HG03469 (cell line): Measurements from ENCODE around the gene TNFRSF19.
"Not testable (repeated sequence)": the region's sequence is repeated elsewhere in the genome, so short reads cannot be mapped to it uniquely, and the experiment has no call there.

ENCODE experiments used
- ATAC-seq: cut with Tn5 transposase; IDR thresholded peaks from one replicate; pipeline ENCODE4 v1.9.1; 2021; ENCODE audit warnings: mild to moderate bottlenecking, moderate library complexity, moderate number of reproducible peaks; ENCODE audit not compliant: unreplicated experiment

TNFRSF19 gene, protein sequence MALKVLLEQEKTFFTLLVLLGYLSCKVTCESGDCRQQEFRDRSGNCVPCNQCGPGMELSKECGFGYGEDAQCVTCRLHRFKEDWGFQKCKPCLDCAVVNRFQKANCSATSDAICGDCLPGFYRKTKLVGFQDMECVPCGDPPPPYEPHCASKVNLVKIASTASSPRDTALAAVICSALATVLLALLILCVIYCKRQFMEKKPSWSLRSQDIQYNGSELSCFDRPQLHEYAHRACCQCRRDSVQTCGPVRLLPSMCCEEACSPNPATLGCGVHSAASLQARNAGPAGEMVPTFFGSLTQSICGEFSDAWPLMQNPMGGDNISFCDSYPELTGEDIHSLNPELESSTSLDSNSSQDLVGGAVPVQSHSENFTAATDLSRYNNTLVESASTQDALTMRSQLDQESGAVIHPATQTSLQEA

DNA sequence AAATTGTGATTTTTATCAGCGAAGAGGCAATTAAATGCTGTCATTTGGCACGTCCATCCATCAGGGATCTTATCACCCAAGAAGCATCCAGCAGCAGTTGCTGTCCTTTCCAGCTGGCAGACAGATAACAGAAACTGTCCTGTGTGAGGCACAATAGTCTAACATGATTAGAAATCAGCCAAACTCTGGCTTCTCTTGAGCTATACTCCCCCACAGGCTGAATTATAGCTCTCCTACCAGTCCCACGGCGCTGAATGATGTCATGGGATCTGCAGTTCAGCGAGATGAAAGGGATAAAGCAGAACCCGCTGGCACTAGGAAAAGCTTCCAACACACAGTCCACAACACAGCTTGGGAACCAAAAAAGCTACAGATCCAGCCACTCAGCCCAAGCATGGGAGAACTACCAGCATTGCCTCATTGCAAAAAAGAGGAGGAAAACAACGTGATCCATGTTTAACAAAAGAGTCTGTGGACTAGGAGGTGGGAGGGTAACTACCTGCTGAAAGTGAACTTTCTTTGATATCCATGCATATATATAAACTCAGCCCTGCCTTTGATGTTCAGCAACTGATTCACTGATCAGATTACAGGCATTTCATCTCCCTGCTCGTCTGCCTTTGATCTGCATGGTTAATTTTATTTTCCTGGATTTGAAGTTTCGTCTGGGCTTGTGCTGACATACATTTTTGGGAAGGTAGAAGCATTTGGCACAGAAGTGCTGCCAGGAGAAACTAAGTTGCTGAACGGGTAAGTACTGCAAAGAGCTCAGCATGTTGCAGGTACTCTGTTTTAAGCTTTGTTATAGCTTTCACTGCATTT, at the start of gene TNFRSF19:
Gene TNFRSF19, plus strand, starts transcription at position 314 of the 822 bp plus-strand sequence. CDS start 19,772 bp downstream, outside the sequence.
- ATAC-seq = no peak

DNA sequence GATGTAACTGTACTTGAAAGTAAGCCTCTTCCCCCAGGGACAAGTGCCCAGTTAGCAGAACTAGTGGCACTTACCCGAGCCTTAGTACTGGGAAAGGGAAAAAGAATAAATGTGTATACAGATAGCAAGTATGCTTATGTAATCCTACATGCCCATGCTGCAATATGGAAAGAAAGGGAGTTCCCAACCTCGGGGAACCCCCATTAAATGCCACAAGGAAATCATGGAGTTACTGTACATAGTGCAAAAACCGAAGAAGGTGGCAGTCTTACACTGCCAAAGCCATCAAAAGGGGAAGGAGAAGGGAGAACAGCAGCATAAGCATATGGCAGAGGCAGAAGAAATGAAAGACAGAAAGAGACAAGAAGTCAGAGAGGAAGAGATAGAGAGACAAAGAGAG, 40.3 kb upstream of the TNFRSF19 start:
- not testable (repeated sequence) for ATAC-seq

DNA sequence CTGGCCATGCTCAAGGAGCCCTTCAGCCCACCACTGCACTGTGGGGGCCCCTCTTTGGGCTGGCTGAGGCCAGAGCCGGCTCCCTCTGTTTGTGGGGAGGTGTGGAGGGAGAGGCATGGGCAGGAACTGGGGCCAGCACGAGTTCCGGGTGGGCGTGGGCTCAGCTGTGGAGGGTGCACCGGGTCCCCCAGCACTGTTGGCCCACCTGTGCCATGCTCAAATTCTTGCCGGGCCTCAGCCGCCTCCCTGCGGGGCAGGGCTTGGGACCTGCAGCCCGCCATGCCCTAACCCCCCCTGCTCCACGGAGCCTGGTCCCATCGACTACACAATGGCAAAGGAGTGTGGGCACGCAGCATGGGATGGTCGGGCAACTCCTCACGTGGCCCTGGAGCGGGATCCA, 38.8 kb upstream of the TNFRSF19 start:
- no peak for ATAC-seq

DNA sequence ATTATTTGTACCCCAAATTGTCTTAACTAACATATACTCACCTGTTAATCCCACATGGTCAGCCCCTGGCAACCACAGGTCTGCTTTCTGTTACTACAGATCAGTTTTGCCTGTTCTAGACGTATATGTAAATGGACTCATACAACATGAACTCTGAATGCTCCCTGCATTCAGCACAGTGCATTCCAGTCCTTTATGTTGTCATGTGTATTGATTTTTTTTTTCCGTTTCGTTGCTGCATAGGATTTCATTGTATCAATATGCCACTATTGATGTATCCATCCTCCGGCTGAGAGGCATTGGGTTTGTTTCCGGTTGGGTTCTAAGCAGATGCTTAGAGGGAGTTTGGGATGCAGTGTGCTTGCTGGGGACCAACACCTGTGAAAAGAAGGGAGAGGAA, 36.1 kb upstream of the TNFRSF19 start:
- ATAC-seq = no peak

DNA sequence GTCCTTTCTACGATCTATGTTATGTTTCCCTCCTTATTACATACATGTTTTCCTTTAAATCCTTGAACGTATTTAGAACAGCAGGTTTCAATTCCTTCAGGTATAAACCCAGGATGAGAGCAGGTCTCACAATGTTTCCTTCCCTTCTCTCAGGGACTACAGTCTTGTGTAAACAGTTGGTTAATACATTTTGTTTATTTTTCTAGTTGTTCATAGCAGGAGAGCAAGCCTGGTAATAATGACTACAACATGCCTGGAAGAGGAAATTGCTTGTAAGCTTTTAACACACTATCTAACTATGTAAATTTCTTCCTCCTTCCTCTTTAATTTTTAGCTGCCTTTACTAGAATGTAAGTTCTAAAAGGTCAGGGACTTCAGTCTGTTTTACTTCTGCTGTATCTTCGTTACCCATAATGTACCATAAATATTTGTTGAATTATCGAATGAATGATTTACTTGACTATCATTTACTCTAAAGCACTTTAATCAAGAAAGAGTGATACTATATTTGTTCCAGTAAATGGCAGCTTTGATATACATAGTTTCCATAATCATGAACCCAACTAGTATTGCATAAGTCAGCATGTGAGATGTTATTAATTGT, 28.9 kb upstream of the TNFRSF19 start:
- ATAC-seq = no peak

DNA sequence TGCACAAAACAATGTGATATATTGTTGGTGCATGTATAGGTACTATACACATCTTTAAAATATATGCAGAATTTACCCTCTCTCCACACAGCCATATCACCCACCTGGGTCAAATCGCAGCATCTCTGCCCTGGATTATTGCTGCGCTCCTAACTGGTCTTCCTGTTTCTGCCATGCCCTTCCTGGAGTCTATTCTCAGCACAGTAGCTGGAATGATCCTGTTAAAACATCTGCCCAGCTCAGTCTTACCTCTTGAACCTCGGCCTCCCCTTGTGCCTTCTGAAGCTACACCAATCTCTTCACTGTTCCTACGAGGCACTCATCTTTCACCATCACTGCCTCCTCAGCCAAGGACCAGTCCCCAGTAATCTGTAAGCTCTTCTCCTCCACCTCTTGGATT, 25.5 kb upstream of the TNFRSF19 start:
- ATAC-seq = no peak

DNA sequence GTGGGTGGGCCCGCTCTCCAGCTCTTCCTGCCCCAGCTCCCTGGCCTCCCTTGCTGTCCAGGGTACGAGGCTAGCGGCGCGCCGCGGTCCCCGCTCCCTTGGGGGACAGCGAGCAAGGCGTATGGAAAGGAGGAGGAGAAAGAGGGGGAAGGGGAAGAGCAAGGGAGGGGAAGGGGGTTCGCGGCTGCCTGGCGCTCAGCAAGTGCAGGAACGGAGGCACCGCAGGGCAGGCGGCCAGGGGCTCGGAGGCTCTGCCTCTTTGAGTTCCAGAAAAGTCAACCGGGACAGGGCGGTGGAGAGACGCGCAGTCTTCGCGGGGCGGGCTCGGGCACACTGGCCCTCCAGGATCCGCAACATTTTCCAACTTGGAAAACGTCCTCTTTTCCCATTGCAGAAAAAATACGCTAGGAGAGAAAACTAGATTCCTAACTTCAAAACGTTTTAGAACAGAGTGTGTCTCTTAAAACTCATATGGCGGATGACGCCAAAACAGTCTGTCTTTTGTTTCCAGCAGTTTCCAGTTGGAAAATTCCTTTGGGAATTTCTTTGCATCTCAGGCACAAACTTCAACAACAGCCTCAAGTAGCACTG, 23.1 kb upstream of the TNFRSF19 start:
- ATAC-seq = no peak

DNA sequence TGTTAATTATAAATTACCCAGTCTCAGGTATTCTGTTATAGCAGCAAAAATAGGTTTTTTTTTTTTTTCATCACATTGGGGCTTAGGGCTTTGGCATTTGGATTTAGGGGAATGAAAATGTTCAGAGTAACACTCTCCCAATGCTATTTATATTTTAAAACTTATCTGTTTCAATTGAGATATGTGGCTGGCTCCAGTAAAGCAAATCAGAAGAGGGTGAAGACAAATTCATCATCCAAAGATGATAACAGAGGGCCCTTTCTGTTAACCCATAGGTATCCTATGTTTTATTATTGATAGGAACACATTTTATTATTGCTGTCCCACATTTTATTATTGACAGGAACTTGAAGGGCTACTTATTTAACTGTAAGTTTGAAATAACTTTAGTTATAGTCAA, 20.5 kb upstream of the TNFRSF19 start:
- no peak for ATAC-seq

DNA sequence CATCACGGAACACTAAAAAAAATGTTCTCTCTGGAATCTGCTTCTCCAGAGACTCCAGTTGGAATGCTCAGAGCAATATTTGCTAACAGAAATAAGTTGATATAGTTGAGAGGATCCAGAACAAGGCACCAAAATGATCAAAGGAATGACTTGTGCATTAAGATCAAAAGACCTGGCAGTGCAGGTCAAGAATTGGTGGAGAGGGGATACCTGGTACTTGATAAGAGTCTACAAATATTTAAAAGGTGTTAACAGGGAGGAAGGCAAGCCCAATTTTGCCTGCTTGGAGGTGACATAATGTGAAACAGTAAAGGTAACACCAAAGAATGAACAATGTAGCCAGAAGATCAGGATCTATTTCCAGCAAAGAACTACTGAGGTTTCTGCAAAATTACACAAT, 20.0 kb upstream of the TNFRSF19 start:
- no peak for ATAC-seq

DNA sequence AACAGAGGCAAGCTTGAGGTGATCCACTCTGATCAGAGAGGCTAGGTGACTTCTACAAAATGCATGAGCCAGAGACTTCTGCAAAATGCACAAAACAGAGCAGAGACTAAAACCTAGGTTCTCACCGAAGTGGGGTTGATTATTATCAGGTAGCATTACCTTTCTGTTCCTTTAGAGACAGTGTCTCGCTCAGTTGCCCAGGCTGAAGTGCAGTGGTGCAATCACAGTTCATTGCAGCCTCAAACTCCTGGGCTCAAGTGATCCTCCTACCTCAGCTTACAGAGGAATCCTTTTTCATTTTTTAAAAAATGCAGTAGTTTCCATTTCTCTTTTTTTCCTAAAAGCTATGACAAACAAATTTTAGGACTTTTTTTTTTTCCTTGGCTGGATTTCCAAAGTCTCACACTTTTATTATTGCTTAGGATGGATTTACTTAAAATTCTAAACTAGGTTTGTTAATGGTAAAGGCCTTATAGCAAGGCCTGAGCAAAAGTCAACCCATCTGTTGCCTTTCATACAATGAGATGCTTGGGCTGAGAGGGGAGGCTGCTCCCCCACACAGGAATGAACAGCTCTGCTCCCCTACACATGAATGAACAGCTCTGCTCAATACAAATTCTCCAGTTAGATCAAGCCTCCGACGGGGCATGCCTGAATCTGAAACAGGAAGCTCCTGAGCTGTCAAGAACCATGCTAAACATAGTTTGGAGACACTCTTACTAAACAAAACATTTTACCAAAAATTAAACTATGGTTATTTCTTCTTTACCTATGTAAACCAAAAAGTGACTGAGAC, 18.8 kb upstream of the TNFRSF19 start:
- no peak for ATAC-seq

DNA sequence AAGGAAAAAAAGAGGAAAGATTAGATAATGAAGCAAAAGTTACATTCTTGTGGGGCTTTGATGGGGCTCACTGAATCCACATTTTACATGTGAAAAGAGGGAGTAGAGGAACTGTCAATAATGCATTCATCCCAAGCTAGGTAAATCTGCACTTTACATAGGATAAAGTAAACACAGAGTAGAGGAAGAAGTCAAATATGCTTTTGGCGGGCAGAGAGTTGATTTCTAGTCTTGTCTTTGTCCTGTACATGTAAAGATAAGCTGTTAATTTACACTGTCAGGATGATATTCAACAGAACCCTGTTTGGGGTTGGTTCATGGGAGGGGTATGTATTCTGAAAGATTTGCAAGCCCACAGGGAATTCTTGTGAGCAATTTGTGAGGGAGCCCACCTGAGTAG, 18.0 kb upstream of the TNFRSF19 start:
- no peak for ATAC-seq

DNA sequence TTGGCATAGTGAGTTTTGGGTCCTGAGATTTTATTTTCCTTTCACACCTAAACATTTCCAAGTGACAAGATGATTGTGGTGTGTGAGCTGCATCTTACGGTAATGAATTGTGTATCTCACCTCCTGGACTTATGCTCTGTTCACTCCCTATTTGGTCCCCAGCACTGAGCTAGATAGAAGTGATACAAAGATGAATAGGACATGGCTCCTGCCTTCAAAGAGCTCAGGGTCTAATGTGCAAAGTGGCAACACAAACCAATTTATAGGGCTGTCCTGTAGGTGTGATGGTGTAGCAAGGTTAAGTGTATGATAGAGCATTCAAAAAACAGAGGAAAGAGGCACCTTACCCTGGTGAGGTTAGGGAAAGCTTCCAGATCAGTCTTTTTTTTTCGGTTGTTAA, 17.6 kb upstream of the TNFRSF19 start:
- ATAC-seq = no peak

DNA sequence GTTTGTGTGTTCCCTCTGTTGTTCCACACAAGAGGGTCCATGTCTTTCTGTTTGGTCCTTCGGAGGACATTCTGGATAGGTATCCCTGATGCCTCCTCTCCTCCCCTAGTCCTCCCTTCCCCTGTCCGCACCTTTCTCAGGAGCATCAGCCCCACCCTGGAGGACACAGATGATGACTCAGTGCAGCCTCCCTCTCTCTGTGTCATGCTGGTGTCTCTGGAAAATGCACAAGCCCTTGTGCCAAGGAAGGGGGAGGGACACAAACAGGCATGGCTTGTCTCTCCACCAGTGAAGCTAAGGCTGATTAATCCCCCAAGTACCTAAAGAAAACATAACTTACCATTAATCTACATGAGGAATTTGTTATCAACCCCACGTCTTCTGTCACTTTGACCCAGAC, 16.2 kb upstream of the TNFRSF19 start:
- ATAC-seq = no peak

DNA sequence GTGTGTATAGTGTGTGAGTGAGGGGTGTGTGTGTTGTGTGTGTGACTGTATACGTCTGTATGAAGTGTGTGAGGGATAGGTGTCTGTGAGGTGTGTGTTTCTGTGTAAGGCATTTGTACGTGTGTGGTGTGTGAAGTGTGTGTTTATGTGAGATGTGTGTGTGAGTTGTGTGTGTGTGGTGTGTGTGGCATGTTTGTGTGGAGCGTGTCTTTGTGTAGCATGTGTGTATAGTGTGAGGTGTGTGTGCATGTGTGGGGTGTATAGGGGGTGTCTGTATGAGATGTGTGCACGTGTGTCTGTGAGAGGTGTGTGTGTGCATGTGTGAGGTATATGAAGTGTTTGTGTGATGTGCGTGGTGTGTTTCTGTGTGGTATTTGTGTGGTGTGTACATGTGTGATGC, 13.2 kb upstream of the TNFRSF19 start:
- ATAC-seq = no peak

DNA sequence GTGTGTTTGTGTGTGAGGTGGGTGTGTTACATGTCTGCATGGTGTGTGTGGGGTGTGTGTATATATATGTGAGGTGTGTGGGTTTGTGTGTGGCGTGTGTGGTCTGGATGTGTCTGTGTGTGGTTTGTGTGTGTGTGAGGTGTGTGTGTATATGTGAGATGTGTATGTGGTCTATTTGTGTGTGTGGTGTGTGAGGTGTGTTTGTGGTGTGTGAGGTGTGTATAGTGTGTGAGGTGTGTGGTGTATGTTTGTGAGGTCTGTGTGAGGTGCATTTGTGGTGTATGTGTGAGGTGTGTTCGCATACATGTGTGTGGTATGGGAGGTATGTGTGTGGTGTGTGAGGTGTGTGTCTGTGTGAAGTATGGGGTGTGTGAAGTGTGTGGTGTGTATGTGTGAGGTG, 12.5 kb upstream of the TNFRSF19 start:
- no peak for ATAC-seq

DNA sequence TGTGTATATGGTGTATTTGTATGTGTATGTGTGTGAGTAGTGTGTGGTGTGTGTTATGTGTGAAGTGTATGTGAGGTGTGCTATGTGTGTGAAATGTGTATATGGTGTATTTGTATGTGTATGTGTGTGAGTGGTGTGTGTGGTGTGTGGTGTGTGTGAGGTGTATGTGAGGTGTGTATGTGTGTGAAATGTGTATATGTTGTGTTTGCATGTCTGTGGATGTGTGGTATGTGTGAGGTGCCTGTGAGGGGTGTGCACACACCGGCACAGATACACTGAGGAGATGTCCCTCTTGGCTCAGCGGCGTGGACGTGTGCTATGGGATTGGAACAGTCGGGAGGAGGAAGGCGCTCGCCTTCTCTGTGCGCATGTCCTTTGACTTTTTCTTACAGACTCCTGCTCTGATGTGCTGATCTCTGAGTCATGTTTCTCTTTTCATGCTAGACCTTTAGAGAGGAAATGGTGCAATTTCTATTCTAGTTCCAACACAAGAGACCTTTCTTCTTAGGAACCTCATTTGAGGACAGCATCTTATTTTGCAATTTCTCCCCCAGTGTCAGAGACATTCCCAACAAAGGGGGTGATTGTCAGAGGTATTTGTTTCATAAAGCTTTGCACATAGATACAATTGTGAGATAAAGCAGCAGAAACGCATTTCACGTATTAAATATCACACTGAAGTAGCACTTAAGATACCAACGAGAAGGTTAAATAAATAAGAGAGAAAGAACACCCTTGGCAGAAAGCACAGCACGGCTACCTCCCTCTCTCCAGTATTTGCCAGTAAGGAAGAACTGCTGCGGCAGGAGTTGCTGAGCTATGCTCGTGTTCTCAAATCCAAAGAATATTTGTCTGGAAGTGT, 11.3 kb upstream of the TNFRSF19 start:
- ATAC-seq = no peak

DNA sequence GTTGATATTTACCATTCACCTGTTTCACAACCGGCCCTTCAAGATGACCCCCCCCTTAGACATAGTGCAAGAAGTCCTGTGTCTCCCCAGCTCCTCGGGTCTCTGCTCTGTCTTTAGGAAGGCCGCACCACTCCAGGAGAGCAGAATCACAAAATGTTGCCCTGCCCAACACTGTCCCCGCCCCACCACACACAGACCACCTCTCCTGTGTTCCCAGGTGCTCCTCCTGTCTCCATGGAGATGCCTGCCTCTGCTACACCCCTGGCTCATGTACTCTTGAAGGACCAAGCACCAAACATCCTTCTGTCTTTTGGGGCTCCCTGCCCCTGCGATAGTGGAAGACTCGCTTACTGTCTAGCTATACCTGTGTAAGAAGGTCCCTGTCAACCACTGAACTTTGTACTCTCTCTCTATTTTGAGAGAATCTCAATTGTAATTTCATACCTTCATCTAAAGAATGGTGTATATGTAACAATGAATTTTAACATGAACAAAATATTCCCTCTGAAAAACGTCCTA, 9.6 kb upstream of the TNFRSF19 start:
- no peak for ATAC-seq

DNA sequence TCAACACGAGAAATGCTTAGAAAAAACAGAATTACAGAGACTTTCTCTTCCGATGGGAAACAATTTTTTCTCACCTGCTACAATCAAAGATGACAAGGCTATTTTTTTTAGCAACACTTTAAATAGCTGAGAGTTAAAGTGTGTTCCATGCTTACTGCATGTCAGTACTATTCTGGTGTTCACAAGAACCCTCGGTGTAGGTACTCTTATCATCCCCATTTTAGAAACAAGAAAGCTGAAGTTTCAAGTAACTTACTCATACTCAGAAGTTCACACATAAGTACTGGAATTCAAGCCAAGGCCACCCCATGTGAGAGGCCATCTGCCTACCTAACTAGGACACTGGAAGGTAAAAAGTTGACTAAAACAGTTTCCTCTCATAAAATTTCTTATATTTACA, 9.0 kb upstream of the TNFRSF19 start:
- peak; percentile 64 for ATAC-seq

DNA sequence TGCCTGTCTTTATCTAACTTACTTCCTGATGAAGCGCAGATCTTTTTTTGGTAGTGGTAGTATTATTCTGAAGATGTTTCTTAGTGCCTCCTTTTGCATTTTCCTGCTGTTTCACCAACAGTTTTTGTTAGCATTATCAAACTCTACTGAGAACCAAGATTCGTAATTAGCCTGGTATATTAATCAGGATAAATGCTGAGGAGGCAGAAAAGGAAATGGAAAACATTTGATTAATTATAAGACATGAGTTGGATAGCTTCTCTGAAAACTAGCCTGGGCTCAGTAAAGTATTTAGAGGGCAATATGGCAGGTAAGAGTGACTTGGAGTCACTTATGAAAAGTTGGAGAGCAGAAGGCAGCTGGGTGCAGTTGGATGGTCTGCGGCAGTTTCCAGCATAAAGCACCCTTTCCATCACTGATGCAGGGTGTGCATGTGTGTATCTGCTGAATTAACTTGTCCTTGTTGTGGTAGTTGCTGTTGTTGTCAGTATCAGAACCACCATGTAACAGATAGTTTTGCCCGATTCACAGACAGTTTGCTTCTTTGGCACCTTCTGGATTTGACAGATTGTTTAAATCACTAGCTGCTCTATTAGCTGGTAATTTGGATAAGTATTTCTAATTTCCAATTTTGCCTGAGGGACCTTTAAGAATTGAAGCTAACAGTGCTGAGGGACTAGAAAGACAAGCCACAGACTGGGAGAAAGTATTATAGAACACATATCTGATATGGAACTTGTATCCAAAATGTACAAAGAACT, 6.9 kb upstream of the TNFRSF19 start:
- ATAC-seq = no peak
